Measurements from ENCODE around the gene ANO7.

- TF ChIP-seq, protein P1, sequence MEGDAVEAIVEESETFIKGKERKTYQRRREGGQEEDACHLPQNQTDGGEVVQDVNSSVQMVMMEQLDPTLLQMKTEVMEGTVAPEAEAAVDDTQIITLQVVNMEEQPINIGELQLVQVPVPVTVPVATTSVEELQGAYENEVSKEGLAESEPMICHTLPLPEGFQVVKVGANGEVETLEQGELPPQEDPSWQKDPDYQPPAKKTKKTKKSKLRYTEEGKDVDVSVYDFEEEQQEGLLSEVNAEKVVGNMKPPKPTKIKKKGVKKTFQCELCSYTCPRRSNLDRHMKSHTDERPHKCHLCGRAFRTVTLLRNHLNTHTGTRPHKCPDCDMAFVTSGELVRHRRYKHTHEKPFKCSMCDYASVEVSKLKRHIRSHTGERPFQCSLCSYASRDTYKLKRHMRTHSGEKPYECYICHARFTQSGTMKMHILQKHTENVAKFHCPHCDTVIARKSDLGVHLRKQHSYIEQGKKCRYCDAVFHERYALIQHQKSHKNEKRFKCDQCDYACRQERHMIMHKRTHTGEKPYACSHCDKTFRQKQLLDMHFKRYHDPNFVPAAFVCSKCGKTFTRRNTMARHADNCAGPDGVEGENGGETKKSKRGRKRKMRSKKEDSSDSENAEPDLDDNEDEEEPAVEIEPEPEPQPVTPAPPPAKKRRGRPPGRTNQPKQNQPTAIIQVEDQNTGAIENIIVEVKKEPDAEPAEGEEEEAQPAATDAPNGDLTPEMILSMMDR (IDR thresholded peaks at IDR 0.05) = no peak
- TF ChIP-seq POLR2A (IDR thresholded peaks at IDR 0.05) = peak; percentile 78
- TF ChIP-seq POLR2AphosphoS5 (IDR thresholded peaks at IDR 0.05) = peak; percentile 90
These were observed 83.3 kb downstream of the ANO7 start for GRCh38 chr2:241271706-241272302.

All from prostate gland (tissue), 2 donors.